ENCODE measurements around the gene ENPP5. TPM values are rescaled to one million over a fixed set of nuclear protein-coding genes. Genes with fewer than 3 reads are reported as not detected.
"Not testable (repeated sequence)": the region's sequence is repeated elsewhere in the genome, so short reads cannot be mapped to it uniquely, and the experiment has no call there.

Gene ENPP5
- total and polyA plus RNA-seq, 8 donors, result 2.7 to 12.4 (median 5.3) TPM

- Histone ChIP-seq H3K36me3 (no peaks in the 10 kb centered on the region), H3K27me3 (no peaks in the 10 kb centered on the region), H3K4me3 (peak overlapping the region; percentile 64 to 83 (median 72)), H3K27ac (peak overlapping the region in 2 of 4 donors; percentile 79 to 86), H3K4me1 (peaks cover 0 to 20% (median 3%) of the 10 kb centered on the region in 3 donors), H3K9me3 (no peaks in the 10 kb centered on the region)
- peak in 1 of 4 donors; percentile 30 for ATAC-seq
- FAIRE-seq, result no peak
- no peak for TF ChIP-seq CTCF (IDR thresholded peaks at IDR 0.05)
- intact Hi-C loops (cut with DNase I), result no loop called here
- WGBS, 2 donors, result 15 to 20% methylated on average over 4 of the region's 4 CpGs
- DNase-seq, result no peak
Measured at GRCh38 chr6:46130666-46131065, 40.1 kb downstream of the ENPP5 start.

GRCh38 chr6:46129629-46130511 lies 40.9 kb downstream of the ENPP5 start, which contains the start of gene ENPP4:
Gene ENPP4 (plus strand): TSS chr6:46129989. CDS start chr6:46139584, 9,595 bp downstream.
- peak within 1 kb of the TSS; percentile 53 to 86 (median 67) for H3K27ac ChIP-seq
- peak; percentile 49 for FAIRE-seq
- peak; percentile 97 to 100 (median 100) for ATAC-seq
- no peak for TF ChIP-seq CTCF (IDR thresholded peaks at IDR 0.05)
- WGBS, 2 donors, result 0 to 1% methylated on average over 57 to 61 of the region's 61 CpGs
- DNase-seq, result peak; percentile 85 to 96 (median 91)
- H3K9me3 ChIP-seq, result no peaks in the 10 kb centered on the region
- H3K27me3 ChIP-seq, result no peaks in the 10 kb centered on the region
- H3K4me3 ChIP-seq, result peak within 1 kb of the TSS; percentile 64 to 83 (median 72)
- intact Hi-C loops (cut with DNase I), result no loop called here
- peaks cover 0 to 20% (median 0%) of the 10 kb centered on the region in 3 donors for H3K4me1 ChIP-seq
- no peaks in the 10 kb centered on the region for H3K36me3 ChIP-seq

- 1 to 3% methylated on average over 10 of the region's 10 CpGs for WGBS, 2 donors
- ATAC-seq (peak; percentile 14 to 49 (median 36)), FAIRE-seq (no peak), DNase-seq (no peak)
- no peaks in the 10 kb centered on the region for H3K27me3 ChIP-seq
- H3K27ac ChIP-seq, result peak overlapping the region; percentile 53 to 86 (median 66)
- intact Hi-C loops (cut with DNase I), result no loop called here
- TF ChIP-seq CTCF (IDR thresholded peaks at IDR 0.05), result no peak
- peak overlapping the region; percentile 22 to 78 (median 65) for H3K4me3 ChIP-seq
- no peaks in the 10 kb centered on the region for H3K36me3 ChIP-seq
- H3K9me3 ChIP-seq, result no peaks in the 10 kb centered on the region
- H3K4me1 ChIP-seq, result peaks cover 0 to 20% (median 0%) of the 10 kb centered on the region in 3 donors
Measured at GRCh38 chr6:46129291-46129628, 41.5 kb downstream of the ENPP5 start.

GRCh38 chr6:46128476-46128875 lies 42.3 kb downstream of the ENPP5 start:
- FAIRE-seq, result no peak
- ATAC-seq, result no peak
- Histone ChIP-seq H3K27me3 (no peaks in the 10 kb centered on the region), H3K4me3 (peak overlapping the region in 2 of 4 donors; percentile 64 to 78), H3K36me3 (no peaks in the 10 kb centered on the region), H3K4me1 (peaks cover 0 to 20% (median 0%) of the 10 kb centered on the region in 3 donors), H3K27ac (no peak overlapping the region), H3K9me3 (no peaks in the 10 kb centered on the region)
- DNase-seq, result no peak
- TF ChIP-seq CTCF (IDR thresholded peaks at IDR 0.05), result no peak
- intact Hi-C loops (cut with DNase I), result no loop called here
- 48 to 54% methylated on average over 3 of the region's 3 CpGs for WGBS, 2 donors

- H3K36me3 ChIP-seq; H3K27me3 ChIP-seq; H3K4me3 ChIP-seq; intact Hi-C loops (cut with DNase I); H3K27ac ChIP-seq; H3K9me3 ChIP-seq; H3K4me1 ChIP-seq; DNase-seq; ATAC-seq; FAIRE-seq: not testable (repeated sequence)
- WGBS, 2 donors, result 79 to 90% methylated on average over 5 of the region's 5 CpGs
Measured at GRCh38 chr6:46119679-46120078, 51.1 kb downstream of the ENPP5 start.

All from pancreas (tissue), 10 donors.